Prostate gland (tissue), 2 donors: ENCODE measurements around the gene ZNF543.

ENCODE experiments used
- CTCF ChIP-seq, 4 experiments: fragments of 200-600 bp in 2 of 4; fragments of 450-650 bp in 2 of 4; sonication (generic) in 2 of 4; IDR thresholded peaks; 1 replicate in 3 of 4; 2 replicates in 1 of 4; pipeline ENCODE4 v1.5.1; 2016 to 2019; ENCODE audit warnings: antibody characterized with exemption in 4 of 4, mild to moderate bottlenecking in 2 of 4, moderate library complexity in 2 of 4
- POLR2A ChIP-seq: fragments of 450-650 bp; IDR thresholded peaks from one replicate; pipeline ENCODE4 v1.6.1; 2016; ENCODE audit warnings: antibody characterized with exemption, mild to moderate bottlenecking

GRCh38 chr19:57305056-57305455 is 15.2 kb upstream of the ZNF543 start:
- TF ChIP-seq CTCF (IDR thresholded peaks at IDR 0.05), result no peak
- TF ChIP-seq POLR2A, result no peak
